Measurements from ENCODE around the gene PDE10A.

PDE10A gene

DNA sequence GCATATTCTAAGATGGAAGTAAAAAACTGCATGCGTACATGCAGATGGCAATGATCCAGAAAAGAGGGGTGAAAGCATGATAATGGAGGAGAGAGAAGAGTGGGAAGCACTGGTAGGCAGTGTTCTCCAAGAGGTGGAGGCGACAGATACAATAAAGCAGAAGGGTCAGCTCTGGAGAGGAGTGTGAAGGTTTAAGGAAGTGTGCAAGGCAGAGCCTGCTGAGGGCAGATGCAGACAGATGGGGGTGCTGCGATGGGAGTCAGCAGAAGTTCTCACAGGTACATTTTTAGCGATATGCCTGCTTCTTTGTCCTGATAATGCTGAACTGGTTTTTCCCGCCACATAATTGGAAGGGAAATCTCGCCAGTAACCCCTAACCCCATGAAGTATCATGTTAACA lies 272.6 kb downstream of the PDE10A start:
- DNase-seq (ENCODE audit: low read depth) = no peak
- TF ChIP-seq, protein P1, sequence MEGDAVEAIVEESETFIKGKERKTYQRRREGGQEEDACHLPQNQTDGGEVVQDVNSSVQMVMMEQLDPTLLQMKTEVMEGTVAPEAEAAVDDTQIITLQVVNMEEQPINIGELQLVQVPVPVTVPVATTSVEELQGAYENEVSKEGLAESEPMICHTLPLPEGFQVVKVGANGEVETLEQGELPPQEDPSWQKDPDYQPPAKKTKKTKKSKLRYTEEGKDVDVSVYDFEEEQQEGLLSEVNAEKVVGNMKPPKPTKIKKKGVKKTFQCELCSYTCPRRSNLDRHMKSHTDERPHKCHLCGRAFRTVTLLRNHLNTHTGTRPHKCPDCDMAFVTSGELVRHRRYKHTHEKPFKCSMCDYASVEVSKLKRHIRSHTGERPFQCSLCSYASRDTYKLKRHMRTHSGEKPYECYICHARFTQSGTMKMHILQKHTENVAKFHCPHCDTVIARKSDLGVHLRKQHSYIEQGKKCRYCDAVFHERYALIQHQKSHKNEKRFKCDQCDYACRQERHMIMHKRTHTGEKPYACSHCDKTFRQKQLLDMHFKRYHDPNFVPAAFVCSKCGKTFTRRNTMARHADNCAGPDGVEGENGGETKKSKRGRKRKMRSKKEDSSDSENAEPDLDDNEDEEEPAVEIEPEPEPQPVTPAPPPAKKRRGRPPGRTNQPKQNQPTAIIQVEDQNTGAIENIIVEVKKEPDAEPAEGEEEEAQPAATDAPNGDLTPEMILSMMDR (IDR thresholded peaks at IDR 0.05; ENCODE audit: low read depth, low read length, missing control alignments) = no peak
- no peak overlapping the region for H3K4me3 ChIP-seq (ENCODE audit: low read depth, low read length)

DNA sequence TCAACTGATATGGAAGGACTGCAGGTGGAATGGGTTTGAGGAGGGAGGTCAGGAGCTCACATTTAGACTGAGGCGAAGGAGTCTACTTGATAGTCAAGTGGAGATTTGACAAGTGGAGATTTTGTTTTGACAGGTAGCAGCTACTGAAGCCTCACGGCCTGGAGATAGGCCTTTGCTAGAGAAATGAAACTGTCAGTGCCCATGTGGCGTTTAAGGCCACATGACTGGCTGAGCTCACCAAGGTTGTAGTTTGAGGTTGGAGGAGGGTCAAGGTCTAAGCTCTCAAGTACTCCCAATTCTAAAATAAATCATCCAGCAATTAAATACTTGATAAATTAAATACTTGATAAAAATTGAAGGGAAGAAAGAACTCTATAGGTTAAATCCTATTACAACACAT lies 273.5 kb downstream of the PDE10A start:
- TF ChIP-seq, protein P1 (IDR thresholded peaks at IDR 0.05; ENCODE audit: low read depth, low read length, missing control alignments) = no peak
- DNase-seq (ENCODE audit: low read depth) = no peak
- no peak overlapping the region for H3K4me3 ChIP-seq (ENCODE audit: low read depth, low read length)

DNA sequence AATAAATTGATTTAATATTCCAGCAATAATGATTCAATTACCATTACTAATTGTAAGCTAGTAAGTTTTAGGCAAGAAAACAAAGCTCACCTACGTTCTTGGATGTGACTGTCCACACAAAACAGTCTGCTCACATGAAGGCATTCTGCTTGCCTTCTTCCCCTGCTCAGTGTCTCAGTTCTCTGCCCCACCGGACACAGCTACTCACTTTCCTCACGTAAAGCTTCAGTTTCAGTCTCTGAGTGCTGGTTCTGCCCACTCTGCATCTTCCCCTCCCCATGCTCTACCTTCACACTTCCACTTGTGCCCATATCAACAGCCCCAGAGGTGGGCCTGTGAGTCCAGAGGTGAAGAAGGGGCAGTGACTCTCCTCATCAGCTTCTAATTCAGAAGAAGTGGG lies 279.7 kb downstream of the PDE10A start:
- TF ChIP-seq, protein P1 (IDR thresholded peaks at IDR 0.05; ENCODE audit: low read depth, low read length, missing control alignments) = no peak
- no peak overlapping the region for H3K4me3 ChIP-seq (ENCODE audit: low read depth, low read length)
- DNase-seq (ENCODE audit: low read depth) = no peak

DNA sequence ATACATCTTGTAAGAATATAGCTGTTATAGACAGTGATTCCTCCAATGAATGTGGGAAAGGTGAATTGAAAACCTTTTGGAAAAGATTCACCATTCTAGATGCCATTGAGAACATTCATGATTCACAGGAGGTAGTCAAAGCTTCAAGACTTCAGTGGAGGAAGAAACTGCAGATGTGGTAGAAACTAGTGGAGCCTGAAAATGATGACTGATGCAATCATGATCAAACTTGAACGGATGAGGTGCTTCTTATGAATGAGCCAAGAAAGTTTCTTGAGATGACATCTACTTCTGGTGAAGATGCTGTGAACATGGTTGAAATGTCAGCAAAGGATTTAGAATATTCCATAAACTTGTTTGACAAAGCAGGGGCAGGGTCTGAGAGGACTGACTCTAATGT lies 286.9 kb downstream of the PDE10A start:
- H3K4me3 ChIP-seq (ENCODE audit: low read depth, low read length) = no peak overlapping the region
- TF ChIP-seq, protein P1 (IDR thresholded peaks at IDR 0.05; ENCODE audit: low read depth, low read length, missing control alignments) = no peak
- no peak for DNase-seq (ENCODE audit: low read depth)

DNA sequence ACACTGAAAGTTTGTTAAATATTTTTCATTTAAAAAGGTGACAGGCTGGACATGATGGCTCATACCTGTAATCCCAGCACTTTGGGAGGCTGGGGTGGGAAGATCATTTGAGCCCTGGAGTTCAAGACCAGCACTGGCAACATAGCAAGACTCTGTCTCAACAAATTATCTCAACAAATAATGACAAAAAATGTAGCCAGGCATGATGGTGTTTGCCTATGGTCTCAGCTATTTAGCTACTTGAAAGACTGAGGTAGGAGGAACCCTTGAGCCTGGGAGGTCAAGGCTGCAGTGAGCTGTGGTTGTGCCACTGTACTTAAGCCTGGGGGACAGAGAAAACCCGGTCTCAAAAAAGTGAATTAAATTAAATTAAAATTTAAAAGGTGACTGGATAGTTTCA lies 297.7 kb downstream of the PDE10A start:
- DNase-seq (ENCODE audit: low read depth) = no peak
- TF ChIP-seq, protein P1 (IDR thresholded peaks at IDR 0.05; ENCODE audit: low read depth, low read length, missing control alignments) = no peak
- no peak overlapping the region for H3K4me3 ChIP-seq (ENCODE audit: low read depth, low read length)

DNA sequence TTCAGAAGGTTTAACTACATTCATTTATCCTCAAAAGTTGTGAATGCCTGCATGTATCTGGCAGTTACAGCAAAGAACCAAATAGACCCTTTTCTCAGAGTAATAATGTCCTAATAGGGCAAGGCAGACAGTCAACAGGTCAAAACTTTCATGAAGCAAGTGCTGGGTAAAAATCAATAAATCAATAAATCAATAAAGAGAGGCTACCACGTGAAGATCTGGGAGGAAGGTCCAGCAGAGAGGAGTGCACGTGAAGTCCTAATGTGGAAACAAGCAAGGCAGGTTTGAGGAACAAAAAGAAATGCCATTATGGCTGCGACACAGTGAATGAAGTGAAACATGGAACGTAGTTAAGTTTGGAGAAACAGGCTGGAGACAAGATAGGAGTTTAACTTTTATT lies 317.3 kb downstream of the PDE10A start:
- H3K4me3 ChIP-seq (ENCODE audit: low read depth, low read length) = no peak overlapping the region
- no peak for DNase-seq (ENCODE audit: low read depth)
- TF ChIP-seq, protein P1 (IDR thresholded peaks at IDR 0.05; ENCODE audit: low read depth, low read length, missing control alignments) = no peak

DNA sequence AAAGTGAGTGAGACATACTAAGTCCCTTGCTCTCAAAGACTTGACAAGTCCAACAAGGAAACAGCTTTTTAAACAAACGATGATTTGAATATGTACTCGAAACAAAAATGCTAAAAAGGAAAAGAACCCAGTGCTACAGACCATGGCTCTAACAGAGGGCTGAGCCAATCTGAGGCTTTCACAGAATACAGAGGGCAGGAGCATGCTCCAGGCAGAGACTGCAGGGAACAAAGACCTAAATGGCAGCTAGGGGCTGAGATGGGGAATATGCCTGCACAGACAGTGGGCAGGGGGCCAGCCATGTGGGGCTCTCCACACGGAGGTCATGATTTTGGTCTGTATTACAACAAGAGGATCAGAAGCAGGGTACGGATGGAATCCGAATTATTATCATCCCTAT lies 322.5 kb downstream of the PDE10A start:
- H3K4me3 ChIP-seq (ENCODE audit: low read depth, low read length) = no peak overlapping the region
- TF ChIP-seq, protein P1 (IDR thresholded peaks at IDR 0.05; ENCODE audit: low read depth, low read length, missing control alignments) = no peak
- DNase-seq (ENCODE audit: low read depth) = no peak
